Pancreas (tissue), 10 donors: ENCODE data around the gene PLCB1. TPM values are rescaled to one million over a fixed set of nuclear protein-coding genes. Genes with fewer than 3 reads are reported as not detected.

ENCODE experiments used
- ATAC-seq, 4 donors: fragments of 200-7000 bp; cut with Tn5 transposase; one replicate each; pipeline versions ENCODE4 v1.8.0 to v1.9.1; 2020; ENCODE audit warnings: mild to moderate bottlenecking in 4 of 4, moderate library complexity in 4 of 4
- DNase-seq, 6 donors: peaks; one replicate each; pipeline ENCODE4 v3.0.0-alpha.2; 2020
- FAIRE-seq: peaks from 2 replicates; lab custom pipeline; 2012; peaks lifted over from hg19 to GRCh38; lab: Jason Lieb, UNC
- H3K27ac ChIP-seq, 4 donors: fragments of 200-600 bp; sonication (generic); 1 replicate in 3 of 4; 2 replicates in 1 of 4; pipeline versions ENCODE4 v1.5.0 to v1.8.0; 2020
- H3K27me3 ChIP-seq, 4 donors: fragments of 200-600 bp; one replicate each; pipeline ENCODE4 v1.8.0; 2021
- H3K36me3 ChIP-seq, 3 donors: fragments of 200-600 bp; sonication (generic) in 1 of 3; one replicate each; pipeline versions ENCODE4 v1.5.0 to v1.8.0; 2020 to 2021
- H3K4me1 ChIP-seq, 3 donors: fragments of 200-600 bp; one replicate each; pipeline ENCODE4 v1.8.0; 2021
- H3K4me3 ChIP-seq, 4 donors: fragments of 200-600 bp; sonication (generic) in 2 of 4; one replicate each; pipeline versions ENCODE4 v1.5.0 to v1.8.0; 2020 to 2021
- H3K9me3 ChIP-seq, 4 donors: fragments of 200-600 bp; one replicate each; pipeline ENCODE4 v1.8.0; 2021
- CTCF ChIP-seq, 4 donors: fragments of 200-600 bp; sonication (generic) in 3 of 4; IDR thresholded peaks; one replicate each; pipeline versions ENCODE4 v1.5.0 to v1.8.0; 2021; ENCODE audit warnings: antibody characterized with exemption in 4 of 4
- WGBS, 2 donors: extraction: QIAGEN DNeasy Blood & Tissue Kit; methylation state at CpG; one replicate each; pipeline ENCODE4 v1.1.7; 2013; 5-methylcytosine and 5-hydroxymethylcytosine counted together
- intact Hi-C, 3 donors: fragments of 100-400 bp; cut with DNase I; formaldehyde crosslinking; loops; one replicate each; pipeline versions ENCODE4 v1.11.1 to v1.14.2; 2022
- polyA plus RNA-seq, 2 donors: library from polyadenylated mRNA; stranded (reverse); fragments of 200-250 nt; gene quantifications; one replicate each; pipeline ENCODE4 v1.2.3, GENCODE V29; 2013
- total RNA-seq, 6 donors: library from RNA; stranded (reverse); fragmentation: NEBNext Ultra II Directional in 4 of 6; extraction: Animal tissue kit (Norgen Biotek cat#: 25700) in 4 of 6; gene quantifications; one replicate each; pipeline versions ENCODE4 v1.2.1 to v1.2.4, GENCODE V29; 2021 to 2023
- donor health status: healthy with polysubstance abuse.
- donor health status: DM: no; HTN: no; CAD: no; lungs with moderate emphysema.
- donor health status: DM: no; HTN: no; CAD: no.
- donor health status: control.
- donor health status: control.
- donor health status: Bipolar disorder and iron deficiency.
- donor health status: DM: yes; HTN: yes; CAD: no.
- donor health status: DM: no; HTN: no; CAD: no.
- donor health status: DM: no; HTN: no; CAD: no.
- donor health status: DM: yes; HTN: yes; CAD: no.

PLCB1 gene
- total and polyA plus RNA-seq, 8 donors: 4.5 to 18.7 (median 13.7) TPM

DNA sequence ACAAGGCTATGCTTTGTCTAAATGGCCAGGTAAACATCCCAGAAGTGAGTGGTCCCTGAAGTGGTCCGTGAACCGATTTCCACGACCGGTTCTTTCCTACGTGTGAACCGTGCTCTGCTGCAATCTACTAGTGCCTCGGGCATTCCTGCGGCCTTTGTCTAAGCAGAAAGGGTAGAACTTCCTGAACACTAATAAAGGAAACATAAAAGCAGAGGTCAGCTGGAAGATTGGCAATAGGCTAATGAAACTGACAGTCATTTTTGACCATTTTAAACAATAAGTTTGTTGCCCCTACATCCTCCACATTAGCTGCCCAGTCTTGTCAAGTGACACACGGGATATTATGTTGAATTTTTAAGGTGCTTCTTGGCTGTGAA is 410.0 kb downstream of the PLCB1 start:
- ATAC-seq (no peak), FAIRE-seq (no peak)
- no peak overlapping the region for H3K27ac ChIP-seq

DNA sequence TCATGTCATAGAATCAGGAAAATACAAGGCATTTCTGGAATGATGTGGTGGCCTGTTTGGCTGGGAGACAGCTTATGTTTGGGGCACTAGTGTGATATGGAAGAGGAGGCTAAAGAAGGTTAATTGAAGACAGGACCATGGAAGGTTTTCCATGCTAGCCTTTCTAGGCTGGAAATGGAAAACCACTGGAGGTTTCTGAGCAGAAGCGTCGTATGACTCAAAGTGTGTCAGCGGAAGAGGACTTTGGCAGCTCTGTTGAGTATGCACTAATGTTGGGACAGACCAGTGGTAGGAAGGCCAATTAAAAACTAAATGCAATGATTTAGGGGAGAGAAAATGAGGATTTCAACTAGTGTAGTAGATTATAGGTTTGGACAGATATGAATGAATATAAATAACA is 413.1 kb downstream of the PLCB1 start:
- no peak for DNase-seq
- ATAC-seq: no peak
- Histone ChIP-seq H3K4me3 (no peak overlapping the region), H3K27me3 (no peaks in the 10 kb centered on the region), H3K9me3 (no peaks in the 10 kb centered on the region), H3K36me3 (no peaks in the 10 kb centered on the region), H3K27ac (no peak overlapping the region), H3K4me1 (no peaks in the 10 kb centered on the region)
- FAIRE-seq: no peak
- TF ChIP-seq CTCF (IDR thresholded peaks at IDR 0.05): no peak
- intact Hi-C loops: no loop called here
- WGBS, 2 donors: 92 to 100% methylated on average over 3 of the region's 3 CpGs

More for the DNA sequence above, 410.0 kb downstream of the PLCB1 start:
- intact Hi-C loops: no loop called here
- Histone ChIP-seq H3K4me1 (no peaks in the 10 kb centered on the region), H3K4me3 (no peak overlapping the region), H3K27me3 (no peaks in the 10 kb centered on the region), H3K9me3 (no peaks in the 10 kb centered on the region), H3K36me3 (no peaks in the 10 kb centered on the region)
- no peak for TF ChIP-seq CTCF (IDR thresholded peaks at IDR 0.05)
- DNase-seq: no peak
- 88 to 90% methylated on average over 9 of the region's 9 CpGs for WGBS, 2 donors

- Histone ChIP-seq H3K36me3 (no peaks in the 10 kb centered on the region), H3K27me3 (no peaks in the 10 kb centered on the region), H3K4me3 (no peak overlapping the region), H3K9me3 (no peaks in the 10 kb centered on the region), H3K4me1 (no peaks in the 10 kb centered on the region), H3K27ac (no peak overlapping the region)
- no peak for TF ChIP-seq CTCF (IDR thresholded peaks at IDR 0.05)
- 73 to 83% methylated on average over 6 of the region's 6 CpGs for WGBS, 2 donors
- ATAC-seq (no peak), DNase-seq (no peak), FAIRE-seq (no peak)
- intact Hi-C loops: no loop called here
Measured at GRCh38 chr20:8547035-8547650, 415.1 kb downstream of the PLCB1 start.

- no peak for FAIRE-seq
- intact Hi-C loops: no loop called here
- H3K27me3 ChIP-seq: no peaks in the 10 kb centered on the region
- H3K4me3 ChIP-seq: no peak overlapping the region
- no peak for ATAC-seq
- no peak for TF ChIP-seq CTCF (IDR thresholded peaks at IDR 0.05)
- 93 to 94% methylated on average over 1 of the region's 1 CpG for WGBS, 2 donors
- H3K9me3 ChIP-seq: no peaks in the 10 kb centered on the region
- H3K4me1 ChIP-seq: peaks cover 0 to 1% (median 0%) of the 10 kb centered on the region in 3 donors
- H3K36me3 ChIP-seq: no peaks in the 10 kb centered on the region
- no peak for DNase-seq
- H3K27ac ChIP-seq: no peak overlapping the region
Measured at GRCh38 chr20:8547968-8548588, 416.0 kb downstream of the PLCB1 start.

- Histone ChIP-seq H3K4me3 (no peak overlapping the region), H3K27ac (no peak overlapping the region), H3K4me1 (peaks cover 0 to 4% (median 0%) of the 10 kb centered on the region in 3 donors), H3K27me3 (no peaks in the 10 kb centered on the region), H3K36me3 (no peaks in the 10 kb centered on the region), H3K9me3 (no peaks in the 10 kb centered on the region)
- 94 to 97% methylated on average over 3 of the region's 3 CpGs for WGBS, 2 donors
- TF ChIP-seq CTCF (IDR thresholded peaks at IDR 0.05): no peak
- ATAC-seq (no peak), DNase-seq (no peak), FAIRE-seq (no peak)
- intact Hi-C loops: no loop called here
Measured at GRCh38 chr20:8549192-8549591, 417.1 kb downstream of the PLCB1 start.
